ENCODE results near the gene ARHGAP45. TPM values are rescaled to one million over a fixed set of nuclear protein-coding genes. Genes with fewer than 3 reads are reported as not detected.
A peak's percentile ranks its signal among the peaks of the same experiment; 100 is the strongest.

Gene ARHGAP45
- polyA plus RNA-seq, 2 donors: 8.9 to 17.7 TPM

GRCh38 chr19:1085053-1085658 is 18.2 kb downstream of the ARHGAP45 start:
- Histone ChIP-seq H3K4me1 (ENCODE audit: control insufficient read depth in 2 of 2, insufficient read depth in 2 of 2, low read length in 1 of 2) (peaks cover 5 to 20% of the 10 kb centered on the region in 2 donors), H3K27me3 (ENCODE audit: control insufficient read depth in 1 of 2, insufficient read depth in 2 of 2, low read length in 2 of 2) (no peaks in the 10 kb centered on the region), H3K27ac (ENCODE audit: low read depth in 2 of 2, low read length in 1 of 2) (no peak overlapping the region), H3K9me3 (ENCODE audit: control insufficient read depth in 2 of 2, insufficient read depth in 1 of 2, low read depth in 1 of 2, low read length in 1 of 2) (no peaks in the 10 kb centered on the region), H3K4me3 (ENCODE audit: low read depth in 1 of 2, low read length in 2 of 2) (no peak overlapping the region), H3K36me3 (ENCODE audit: control insufficient read depth in 2 of 2, insufficient read depth in 2 of 2, low read length in 1 of 2) (peaks cover 0 to 36% of the 10 kb centered on the region in 2 donors)
- WGBS, 2 donors: 55 to 62% methylated on average over 8 of the region's 8 CpGs

- H3K27ac ChIP-seq (ENCODE audit: low read depth in 2 of 2, low read length in 1 of 2): no peak overlapping the region
- no peaks in the 10 kb centered on the region for H3K27me3 ChIP-seq (ENCODE audit: control insufficient read depth in 1 of 2, insufficient read depth in 2 of 2, low read length in 2 of 2)
- peaks cover 5 to 20% of the 10 kb centered on the region in 2 donors for H3K4me1 ChIP-seq (ENCODE audit: control insufficient read depth in 2 of 2, insufficient read depth in 2 of 2, low read length in 1 of 2)
- H3K36me3 ChIP-seq (ENCODE audit: control insufficient read depth in 2 of 2, insufficient read depth in 2 of 2, low read length in 1 of 2): peaks cover 0 to 40% of the 10 kb centered on the region in 2 donors
- H3K4me3 ChIP-seq (ENCODE audit: low read depth in 1 of 2, low read length in 2 of 2): no peak overlapping the region
- WGBS, 2 donors: 72 to 73% methylated on average over 37 to 38 of the region's 38 CpGs
- no peaks in the 10 kb centered on the region for H3K9me3 ChIP-seq (ENCODE audit: control insufficient read depth in 2 of 2, insufficient read depth in 1 of 2, low read depth in 1 of 2, low read length in 1 of 2)
These were observed 18.9 kb downstream of the ARHGAP45 start for GRCh38 chr19:1085676-1086442.

GRCh38 chr19:1086613-1087012 is 19.6 kb downstream of the ARHGAP45 start:
- Histone ChIP-seq H3K27ac (ENCODE audit: low read depth in 2 of 2, low read length in 1 of 2) (no peak overlapping the region), H3K36me3 (ENCODE audit: control insufficient read depth in 2 of 2, insufficient read depth in 2 of 2, low read length in 1 of 2) (peaks cover 0 to 47% of the 10 kb centered on the region in 2 donors), H3K4me1 (ENCODE audit: control insufficient read depth in 2 of 2, insufficient read depth in 2 of 2, low read length in 1 of 2) (peaks cover 2 to 20% of the 10 kb centered on the region in 2 donors), H3K9me3 (ENCODE audit: control insufficient read depth in 2 of 2, insufficient read depth in 1 of 2, low read depth in 1 of 2, low read length in 1 of 2) (no peaks in the 10 kb centered on the region), H3K4me3 (ENCODE audit: low read depth in 1 of 2, low read length in 2 of 2) (no peak overlapping the region), H3K27me3 (ENCODE audit: control insufficient read depth in 1 of 2, insufficient read depth in 2 of 2, low read length in 2 of 2) (no peaks in the 10 kb centered on the region)
- WGBS, 2 donors: 75 to 78% methylated on average over 21 of the region's 21 CpGs

GRCh38 chr19:1087813-1088415 is 20.9 kb downstream of the ARHGAP45 start:
- 59 to 60% methylated on average over 27 of the region's 27 CpGs for WGBS, 2 donors
- Histone ChIP-seq H3K4me3 (ENCODE audit: low read depth in 1 of 2, low read length in 2 of 2) (no peak overlapping the region), H3K9me3 (ENCODE audit: control insufficient read depth in 2 of 2, insufficient read depth in 1 of 2, low read depth in 1 of 2, low read length in 1 of 2) (no peaks in the 10 kb centered on the region), H3K27me3 (ENCODE audit: control insufficient read depth in 1 of 2, insufficient read depth in 2 of 2, low read length in 2 of 2) (no peaks in the 10 kb centered on the region), H3K4me1 (ENCODE audit: control insufficient read depth in 2 of 2, insufficient read depth in 2 of 2, low read length in 1 of 2) (peaks cover 0 to 15% of the 10 kb centered on the region in 2 donors), H3K36me3 (ENCODE audit: control insufficient read depth in 2 of 2, insufficient read depth in 2 of 2, low read length in 1 of 2) (peaks cover 0 to 55% of the 10 kb centered on the region in 2 donors), H3K27ac (ENCODE audit: low read depth in 2 of 2, low read length in 1 of 2) (peak overlapping the region; percentile 56 to 60)

- Histone ChIP-seq H3K9me3 (ENCODE audit: control insufficient read depth in 2 of 2, insufficient read depth in 1 of 2, low read depth in 1 of 2, low read length in 1 of 2) (no peaks in the 10 kb centered on the region), H3K36me3 (ENCODE audit: control insufficient read depth in 2 of 2, insufficient read depth in 2 of 2, low read length in 1 of 2) (peaks cover 0 to 55% of the 10 kb centered on the region in 2 donors), H3K4me1 (ENCODE audit: control insufficient read depth in 2 of 2, insufficient read depth in 2 of 2, low read length in 1 of 2) (peaks cover under 1 to 12% of the 10 kb centered on the region in 2 donors), H3K27me3 (ENCODE audit: control insufficient read depth in 1 of 2, insufficient read depth in 2 of 2, low read length in 2 of 2) (no peaks in the 10 kb centered on the region), H3K27ac (ENCODE audit: low read depth in 2 of 2, low read length in 1 of 2) (peak overlapping the region; percentile 56 to 60), H3K4me3 (ENCODE audit: low read depth in 1 of 2, low read length in 2 of 2) (no peak overlapping the region)
- WGBS, 2 donors: 79 to 81% methylated on average over 26 to 27 of the region's 27 CpGs
These were observed 21.5 kb downstream of the ARHGAP45 start for GRCh38 chr19:1088416-1089010.

- Histone ChIP-seq H3K27me3 (ENCODE audit: control insufficient read depth in 1 of 2, insufficient read depth in 2 of 2, low read length in 2 of 2) (no peaks in the 10 kb centered on the region), H3K27ac (ENCODE audit: low read depth in 2 of 2, low read length in 1 of 2) (no peak overlapping the region), H3K9me3 (ENCODE audit: control insufficient read depth in 2 of 2, insufficient read depth in 1 of 2, low read depth in 1 of 2, low read length in 1 of 2) (no peaks in the 10 kb centered on the region), H3K4me1 (ENCODE audit: control insufficient read depth in 2 of 2, insufficient read depth in 2 of 2, low read length in 1 of 2) (peaks cover 6 to 17% of the 10 kb centered on the region in 2 donors), H3K36me3 (ENCODE audit: control insufficient read depth in 2 of 2, insufficient read depth in 2 of 2, low read length in 1 of 2) (peaks cover 0 to 53% of the 10 kb centered on the region in 2 donors), H3K4me3 (ENCODE audit: low read depth in 1 of 2, low read length in 2 of 2) (no peak overlapping the region)
- WGBS, 2 donors: 89 to 92% methylated on average over 32 of the region's 32 CpGs
These were observed 22.3 kb downstream of the ARHGAP45 start for GRCh38 chr19:1089126-1089771.

GRCh38 chr19:1089891-1090290 is 22.9 kb downstream of the ARHGAP45 start:
- H3K9me3 ChIP-seq (ENCODE audit: control insufficient read depth in 2 of 2, insufficient read depth in 1 of 2, low read depth in 1 of 2, low read length in 1 of 2): no peaks in the 10 kb centered on the region
- peaks cover 6 to 17% of the 10 kb centered on the region in 2 donors for H3K4me1 ChIP-seq (ENCODE audit: control insufficient read depth in 2 of 2, insufficient read depth in 2 of 2, low read length in 1 of 2)
- peaks cover 0 to 53% of the 10 kb centered on the region in 2 donors for H3K36me3 ChIP-seq (ENCODE audit: control insufficient read depth in 2 of 2, insufficient read depth in 2 of 2, low read length in 1 of 2)
- WGBS, 2 donors: 71 to 76% methylated on average over 18 to 22 of the region's 22 CpGs
- H3K27ac ChIP-seq (ENCODE audit: low read depth in 2 of 2, low read length in 1 of 2): no peak overlapping the region
- no peak overlapping the region for H3K4me3 ChIP-seq (ENCODE audit: low read depth in 1 of 2, low read length in 2 of 2)
- no peaks in the 10 kb centered on the region for H3K27me3 ChIP-seq (ENCODE audit: control insufficient read depth in 1 of 2, insufficient read depth in 2 of 2, low read length in 2 of 2)

GRCh38 chr19:1090731-1091543 is 24.0 kb downstream of the ARHGAP45 start:
- peaks cover 0 to 48% of the 10 kb centered on the region in 2 donors for H3K36me3 ChIP-seq (ENCODE audit: control insufficient read depth in 2 of 2, insufficient read depth in 2 of 2, low read length in 1 of 2)
- peaks cover 6 to 12% of the 10 kb centered on the region in 2 donors for H3K4me1 ChIP-seq (ENCODE audit: control insufficient read depth in 2 of 2, insufficient read depth in 2 of 2, low read length in 1 of 2)
- no peak overlapping the region for H3K4me3 ChIP-seq (ENCODE audit: low read depth in 1 of 2, low read length in 2 of 2)
- no peaks in the 10 kb centered on the region for H3K27me3 ChIP-seq (ENCODE audit: control insufficient read depth in 1 of 2, insufficient read depth in 2 of 2, low read length in 2 of 2)
- no peak overlapping the region for H3K27ac ChIP-seq (ENCODE audit: low read depth in 2 of 2, low read length in 1 of 2)
- WGBS, 2 donors: 89 to 91% methylated on average over 38 of the region's 38 CpGs
- H3K9me3 ChIP-seq (ENCODE audit: control insufficient read depth in 2 of 2, insufficient read depth in 1 of 2, low read depth in 1 of 2, low read length in 1 of 2): no peaks in the 10 kb centered on the region

All from esophagus (tissue), 2 donors.